Adipocyte (in vitro differentiated cells): ENCODE data around the gene FGGY.

Source experiments
- DNase-seq: peaks from one replicate; pipeline ENCODE4 v3.0.0-alpha.2; 2015; ENCODE audit warnings: low read depth
- H3K27me3 ChIP-seq: replicated peaks from 2 replicates; pipeline ENCODE4 v1.7.0; 2013; ENCODE audit warnings: mild to moderate bottlenecking, low read length, moderate library complexity; ENCODE audit not compliant: control insufficient read depth, insufficient read depth
- H3K36me3 ChIP-seq: 2 replicates; pipeline ENCODE4 v1.7.0; 2013; ENCODE audit warnings: low read length, mild to moderate bottlenecking, moderate library complexity; ENCODE audit not compliant: control insufficient read depth, insufficient read depth, severe bottlenecking
- H3K4me1 ChIP-seq: 2 replicates; pipeline ENCODE4 v1.7.0; 2013; ENCODE audit warnings: mild to moderate bottlenecking, low read length, moderate library complexity; ENCODE audit not compliant: control insufficient read depth, insufficient read depth
- H3K4me3 ChIP-seq: 2 replicates; pipeline ENCODE4 v1.7.0; 2013; ENCODE audit warnings: mild to moderate bottlenecking, low read length, moderate library complexity
- H3K9ac ChIP-seq: 2 replicates; pipeline ENCODE4 v1.7.0; 2013; ENCODE audit warnings: mild to moderate bottlenecking, low read length, moderate library complexity
- H3K9me3 ChIP-seq: 2 replicates; pipeline ENCODE4 v1.7.0; 2013; ENCODE audit warnings: mild to moderate bottlenecking, low read length, moderate library complexity; ENCODE audit not compliant: control insufficient read depth

The FGGY gene

GRCh38 chr1:59354709-59355337 lies 57.9 kb downstream of the FGGY start:
- no peaks in the 10 kb centered on the region for H3K9me3 ChIP-seq
- no peaks in the 10 kb centered on the region for H3K36me3 ChIP-seq
- H3K9ac ChIP-seq, result no peak overlapping the region
- peaks cover 20% of the 10 kb centered on the region for H3K4me1 ChIP-seq
- no peak for DNase-seq
- no peaks in the 10 kb centered on the region for H3K27me3 ChIP-seq
- H3K4me3 ChIP-seq, result peak overlapping the region; percentile 19

DNA sequence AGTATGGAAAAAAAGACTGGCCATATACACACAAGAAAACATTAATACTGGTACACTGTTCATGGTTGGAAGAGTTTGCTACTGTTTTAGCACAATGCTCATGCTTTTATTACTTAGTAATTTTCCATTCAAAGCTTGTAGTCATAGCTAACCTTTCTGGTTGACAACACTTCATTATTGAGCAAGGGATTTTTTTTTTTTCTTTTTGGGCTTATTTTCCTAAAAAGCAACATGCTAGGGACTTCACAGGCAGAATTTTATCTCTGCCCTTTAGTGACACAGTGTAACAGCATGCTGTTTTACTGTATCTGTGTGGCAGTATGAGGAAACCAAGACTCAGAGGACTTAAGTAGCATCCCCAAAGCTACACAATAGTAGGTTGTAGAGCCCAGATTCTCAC lies 58.5 kb downstream of the FGGY start:
- Histone ChIP-seq H3K36me3 (no peaks in the 10 kb centered on the region), H3K27me3 (no peaks in the 10 kb centered on the region), H3K4me3 (no peak overlapping the region), H3K4me1 (peaks cover 24% of the 10 kb centered on the region), H3K9ac (no peak overlapping the region), H3K9me3 (no peaks in the 10 kb centered on the region)
- DNase-seq, result peak; percentile 37

GRCh38 chr1:59356627-59357026 lies 59.7 kb downstream of the FGGY start:
- no peak overlapping the region for H3K4me3 ChIP-seq

DNA sequence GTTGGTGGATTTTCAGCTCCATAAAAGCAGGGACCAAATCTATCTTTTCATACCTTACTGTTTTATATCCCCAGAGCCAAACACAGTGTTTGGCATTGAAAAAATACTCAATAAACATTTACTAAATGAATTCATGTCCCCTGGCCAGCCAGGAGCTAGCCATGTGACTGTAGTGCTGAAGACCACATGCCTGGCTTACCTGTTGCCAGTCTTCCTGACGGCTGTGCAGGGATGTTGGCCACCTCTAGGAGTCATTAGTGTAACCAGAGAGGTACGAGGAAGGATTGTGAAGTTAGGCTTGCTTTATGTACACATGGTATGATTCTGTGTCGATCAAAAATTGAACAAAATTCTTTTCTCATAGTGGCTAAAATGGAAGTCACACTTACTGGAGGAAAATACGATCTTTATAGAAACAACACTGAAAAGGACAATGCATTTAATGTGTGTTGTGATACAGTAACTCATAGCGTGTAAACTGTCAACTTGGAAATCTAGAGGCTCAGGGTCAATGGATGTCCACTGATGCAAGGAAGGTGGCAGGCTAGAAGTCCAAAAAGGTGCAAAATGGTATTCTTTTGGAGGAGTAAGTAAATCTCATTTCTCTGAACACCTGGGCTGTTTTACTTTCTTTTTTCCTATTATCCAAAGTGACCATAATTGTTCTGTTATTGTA lies 60.9 kb downstream of the FGGY start:
- Histone ChIP-seq H3K4me3 (no peak overlapping the region), H3K27me3 (no peaks in the 10 kb centered on the region), H3K9ac (no peak overlapping the region), H3K9me3 (no peaks in the 10 kb centered on the region), H3K4me1 (peaks cover 29% of the 10 kb centered on the region), H3K36me3 (no peaks in the 10 kb centered on the region)
- DNase-seq, result no peak

More at GRCh38 chr1:59356627-59357026, 59.7 kb downstream of the FGGY start:
- Histone ChIP-seq H3K4me1 (peaks cover 29% of the 10 kb centered on the region), H3K9ac (no peak overlapping the region), H3K9me3 (no peaks in the 10 kb centered on the region), H3K27me3 (no peaks in the 10 kb centered on the region), H3K36me3 (no peaks in the 10 kb centered on the region)
- no peak for DNase-seq

DNA sequence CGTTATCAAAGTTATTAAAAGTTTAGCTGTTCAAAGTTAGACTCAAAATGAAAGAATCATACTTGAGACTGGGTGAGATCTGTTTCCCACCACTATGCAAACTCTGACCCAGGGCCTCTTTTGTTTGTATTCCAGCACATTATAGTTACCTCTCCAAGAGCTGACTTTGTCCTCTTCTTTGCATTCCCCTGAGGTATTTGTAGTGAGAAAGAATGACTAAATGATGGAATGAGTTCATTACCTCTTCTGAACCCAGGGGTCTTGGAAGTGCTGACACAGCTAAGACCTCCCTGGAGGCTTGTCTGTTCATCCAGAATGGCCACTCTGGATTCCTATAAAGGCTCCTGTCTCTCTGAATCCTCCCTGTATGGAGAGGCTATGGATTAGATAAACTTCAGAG lies 62.4 kb downstream of the FGGY start:
- H3K4me3 ChIP-seq, result no peak overlapping the region

GRCh38 chr1:59360170-59360569 lies 63.3 kb downstream of the FGGY start:
- Histone ChIP-seq H3K9ac (no peak overlapping the region), H3K4me3 (no peak overlapping the region), H3K9me3 (no peaks in the 10 kb centered on the region), H3K27me3 (no peaks in the 10 kb centered on the region), H3K4me1 (peaks cover 26% of the 10 kb centered on the region), H3K36me3 (no peaks in the 10 kb centered on the region)
- DNase-seq, result peak; percentile 42

More for the DNA sequence above, 62.4 kb downstream of the FGGY start:
- DNase-seq, result no peak
- Histone ChIP-seq H3K27me3 (no peaks in the 10 kb centered on the region), H3K9me3 (no peaks in the 10 kb centered on the region), H3K36me3 (no peaks in the 10 kb centered on the region), H3K9ac (no peak overlapping the region), H3K4me1 (peaks cover 29% of the 10 kb centered on the region)

- Histone ChIP-seq H3K4me3 (no peak overlapping the region), H3K27me3 (no peaks in the 10 kb centered on the region)
- no peak for DNase-seq
These were observed 63.8 kb downstream of the FGGY start for GRCh38 chr1:59360729-59361128.

DNA sequence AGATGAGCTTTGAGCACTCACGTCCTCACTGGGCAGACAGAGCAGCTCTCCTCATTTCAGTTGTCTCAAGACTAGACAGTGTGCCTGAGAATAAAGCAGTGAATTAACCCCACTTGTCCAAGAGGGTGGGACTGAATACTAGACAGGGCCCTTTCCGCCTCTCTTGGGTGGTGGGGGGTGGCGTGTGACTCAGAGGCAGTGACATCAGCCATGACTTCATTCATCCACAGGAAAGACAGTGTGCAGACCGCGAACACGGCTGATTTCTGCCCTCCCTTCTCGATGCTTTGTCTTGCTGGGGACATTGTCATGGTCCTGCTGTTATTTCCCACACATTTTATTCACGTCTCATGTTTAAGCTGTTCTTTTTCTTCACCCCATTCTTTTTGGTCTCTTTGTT lies 64.9 kb downstream of the FGGY start:
- Histone ChIP-seq H3K9me3 (no peaks in the 10 kb centered on the region), H3K4me3 (no peak overlapping the region), H3K36me3 (no peaks in the 10 kb centered on the region), H3K9ac (no peak overlapping the region), H3K27me3 (no peaks in the 10 kb centered on the region), H3K4me1 (peaks cover 35% of the 10 kb centered on the region)
- DNase-seq, result no peak

More at GRCh38 chr1:59360729-59361128, 63.8 kb downstream of the FGGY start:
- Histone ChIP-seq H3K9ac (no peak overlapping the region), H3K4me1 (peaks cover 25% of the 10 kb centered on the region), H3K36me3 (no peaks in the 10 kb centered on the region), H3K9me3 (no peaks in the 10 kb centered on the region)

DNA sequence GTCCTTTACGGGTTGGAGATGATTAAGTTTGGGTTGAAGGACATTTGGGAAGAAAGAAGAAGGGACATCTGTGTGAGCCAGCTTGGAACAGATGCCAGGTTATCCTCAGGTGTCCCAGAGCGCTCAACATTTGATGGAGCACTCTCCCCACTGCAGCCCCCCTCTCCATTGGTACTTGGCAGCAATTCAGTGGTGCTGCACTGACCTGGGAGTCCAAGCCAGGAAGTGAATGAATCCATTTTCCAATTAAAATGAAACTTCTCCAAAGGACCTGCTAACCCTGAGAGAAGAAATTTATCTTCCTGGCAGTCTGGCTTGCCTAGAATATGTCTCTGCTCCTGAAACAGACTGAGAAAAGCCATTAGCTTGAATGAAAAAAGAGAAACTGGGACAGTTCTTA lies 67.1 kb downstream of the FGGY start:
- Histone ChIP-seq H3K4me1 (peaks cover 52% of the 10 kb centered on the region), H3K27me3 (no peaks in the 10 kb centered on the region), H3K9ac (no peak overlapping the region), H3K9me3 (no peaks in the 10 kb centered on the region), H3K36me3 (no peaks in the 10 kb centered on the region), H3K4me3 (no peak overlapping the region)
- no peak for DNase-seq

DNA sequence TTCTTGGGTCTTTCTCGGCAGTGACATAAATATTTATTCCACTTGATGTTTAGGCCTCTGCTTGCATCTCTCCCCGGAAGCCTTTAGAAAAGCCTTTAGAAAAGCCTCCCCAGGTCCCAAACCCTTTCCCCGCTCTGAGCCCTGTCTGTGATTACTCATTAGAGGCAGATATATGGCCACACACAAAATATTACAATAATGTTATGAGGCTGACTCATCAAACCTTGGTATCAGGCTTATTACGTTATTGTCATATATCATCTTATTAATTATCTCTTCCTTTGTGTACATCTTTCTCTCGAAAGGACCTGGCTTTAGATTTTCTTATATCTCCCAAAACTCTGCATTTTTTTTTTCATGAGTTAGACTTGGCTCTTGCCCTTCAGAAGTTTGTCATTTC lies 69.5 kb downstream of the FGGY start:
- DNase-seq, result no peak
- H3K4me3 ChIP-seq, result peak overlapping the region; percentile 4
- no peaks in the 10 kb centered on the region for H3K27me3 ChIP-seq
- H3K9ac ChIP-seq, result peak overlapping the region; percentile 81
- no peaks in the 10 kb centered on the region for H3K9me3 ChIP-seq
- H3K4me1 ChIP-seq, result peaks cover 37% of the 10 kb centered on the region
- H3K36me3 ChIP-seq, result no peaks in the 10 kb centered on the region

GRCh38 chr1:59367301-59368007 lies 70.6 kb downstream of the FGGY start:
- no peaks in the 10 kb centered on the region for H3K27me3 ChIP-seq
- H3K4me3 ChIP-seq, result peak overlapping the region; percentile 61
- peak overlapping the region; percentile 81 for H3K9ac ChIP-seq
- peaks cover 37% of the 10 kb centered on the region for H3K4me1 ChIP-seq
- H3K36me3 ChIP-seq, result no peaks in the 10 kb centered on the region
- DNase-seq, result peak; percentile 93
- H3K9me3 ChIP-seq, result no peaks in the 10 kb centered on the region
